ENCODE data around the gene CCDC27.

The CCDC27 gene

GRCh38 chr1:3752400-3752945 is at the start of gene CCDC27:
Gene CCDC27, plus strand, starts transcription at chr1:3752450. Its CDS starts 32 bp downstream, at chr1:3752482.
- DNase-seq: no peak

DNA sequence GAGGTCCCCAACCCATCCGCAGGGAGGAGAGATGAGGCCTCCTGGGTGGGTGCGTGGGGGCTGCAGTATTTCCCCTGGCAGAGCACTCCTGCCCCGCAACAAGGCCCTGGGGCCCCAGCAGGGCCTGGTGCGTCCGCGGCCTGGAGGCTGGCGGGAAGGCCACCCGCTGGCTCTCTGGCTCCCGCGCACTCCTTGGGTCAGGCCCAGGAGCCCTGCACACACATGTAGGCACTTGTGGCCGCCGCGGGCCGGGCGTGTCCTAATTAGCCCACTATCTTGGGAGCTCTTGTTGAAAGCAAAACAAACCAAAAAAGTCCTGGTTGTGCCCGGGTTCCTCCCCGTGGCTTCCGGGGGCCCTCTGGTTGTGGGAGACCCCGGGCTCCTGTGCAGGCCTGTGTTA is 49.7 kb upstream of the CCDC27 start:
- no peak for DNase-seq

- DNase-seq: no peak
Observed at GRCh38 chr1:3702990-3703728, 49.1 kb upstream of the CCDC27 start.

- DNase-seq: no peak
Observed at GRCh38 chr1:3703786-3704371, 48.4 kb upstream of the CCDC27 start.

DNA sequence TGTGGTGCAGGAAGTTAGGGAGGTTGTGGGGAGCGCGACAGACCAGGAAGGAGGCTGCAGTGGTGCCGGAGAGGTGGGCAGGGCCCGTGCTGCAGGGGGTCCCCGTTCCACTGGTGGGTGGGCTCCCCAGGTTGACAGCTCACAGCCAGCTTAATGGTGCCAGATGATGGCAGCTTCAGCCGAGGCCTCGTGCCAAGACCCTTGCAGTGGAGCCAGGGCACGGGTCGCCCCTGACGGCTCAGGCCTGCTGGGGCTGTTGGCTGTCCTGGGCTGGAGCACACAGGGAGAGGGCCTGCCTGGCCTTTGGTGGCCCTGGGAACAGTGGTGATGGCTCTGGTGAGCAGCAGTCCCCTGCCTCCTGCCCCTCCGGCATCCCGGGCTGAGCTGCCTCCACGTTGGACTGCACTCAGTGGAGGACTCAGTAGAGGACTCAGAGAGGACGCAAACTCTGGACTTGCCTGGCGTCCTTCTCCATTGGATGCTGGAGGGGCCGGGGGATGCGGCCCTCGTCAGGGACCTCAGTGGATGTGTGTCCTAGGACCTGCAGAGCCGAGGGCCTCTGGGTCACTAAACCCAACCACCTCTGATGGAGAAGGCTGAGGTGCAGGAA is 46.8 kb upstream of the CCDC27 start:
- DNase-seq: no peak

DNA sequence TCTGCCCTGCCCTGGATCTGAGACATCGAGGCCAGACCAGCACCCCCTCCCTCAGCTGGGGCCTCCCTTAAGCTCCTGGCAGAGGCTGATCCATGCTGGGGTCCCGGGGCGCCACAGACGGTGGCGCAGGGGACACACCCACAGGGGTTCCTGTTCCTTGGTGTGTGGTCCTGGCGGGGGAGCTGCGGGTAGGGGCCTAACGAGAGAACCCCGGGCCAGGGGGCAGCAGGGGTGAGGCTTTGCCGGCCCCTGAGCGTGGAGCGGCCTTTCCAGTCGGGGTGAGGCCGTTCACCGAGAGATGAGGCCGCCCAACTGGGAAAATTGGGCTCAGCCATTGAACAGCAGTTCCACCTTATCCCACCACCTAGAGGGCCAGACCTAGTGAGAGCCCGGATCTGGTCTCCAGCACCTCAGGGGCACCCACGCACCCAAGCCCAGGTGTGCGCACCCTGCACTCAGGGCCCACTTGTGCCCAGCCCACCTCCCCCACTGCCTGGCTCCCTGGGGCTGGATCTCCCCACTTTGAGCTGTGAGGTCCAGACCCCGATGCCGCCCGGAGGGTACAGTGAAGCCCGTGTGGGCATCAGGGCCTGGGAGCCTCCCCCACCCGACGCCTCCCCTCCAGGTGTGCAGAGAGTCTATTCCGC is 45.5 kb upstream of the CCDC27 start:
- no peak for DNase-seq

DNA sequence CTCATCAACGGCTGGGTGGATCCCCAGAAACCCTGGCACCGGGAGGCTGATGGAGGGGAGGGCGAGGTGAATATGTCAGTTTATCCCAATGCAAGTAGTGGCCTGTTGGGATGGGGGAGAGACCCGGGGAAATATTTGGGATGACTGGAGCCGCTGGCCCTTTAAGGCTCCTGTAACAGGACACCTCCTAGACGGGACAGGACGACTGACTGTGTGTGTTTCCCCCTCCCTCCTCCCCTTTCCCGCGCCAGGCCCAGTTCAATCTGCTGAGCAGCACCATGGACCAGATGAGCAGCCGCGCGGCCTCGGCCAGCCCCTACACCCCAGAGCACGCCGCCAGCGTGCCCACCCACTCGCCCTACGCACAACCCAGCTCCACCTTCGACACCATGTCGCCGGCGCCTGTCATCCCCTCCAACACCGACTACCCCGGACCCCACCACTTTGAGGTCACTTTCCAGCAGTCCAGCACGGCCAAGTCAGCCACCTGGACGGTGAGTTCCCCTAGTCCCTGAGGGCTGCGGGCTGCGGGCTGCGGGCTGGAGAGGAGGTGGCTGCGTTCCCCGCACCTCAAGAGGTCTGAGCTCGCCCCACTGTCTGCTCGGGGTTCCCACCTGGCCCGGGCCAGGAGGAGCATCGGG is 44.8 kb upstream of the CCDC27 start:
- no peak for DNase-seq

DNA sequence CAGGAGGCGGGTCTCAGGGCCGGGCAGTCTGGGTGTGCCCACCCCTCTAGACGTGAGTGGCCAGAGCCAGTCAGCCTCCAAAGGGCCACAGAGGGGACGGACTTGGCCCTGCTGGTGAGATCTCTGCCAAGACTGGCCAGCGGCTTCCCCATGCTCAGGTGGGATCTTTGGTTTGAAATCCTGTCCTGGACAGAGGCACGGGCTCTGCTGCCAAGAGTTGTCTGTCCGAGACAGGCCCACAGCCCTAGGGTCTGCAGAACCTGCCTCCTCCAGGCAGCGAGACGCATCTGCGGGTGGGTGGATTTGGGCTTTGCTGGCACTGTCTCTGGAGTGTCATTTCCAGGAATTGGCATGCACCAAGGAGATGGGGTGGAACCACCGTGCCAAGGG is 44.3 kb upstream of the CCDC27 start:
- no peak for DNase-seq

DNA sequence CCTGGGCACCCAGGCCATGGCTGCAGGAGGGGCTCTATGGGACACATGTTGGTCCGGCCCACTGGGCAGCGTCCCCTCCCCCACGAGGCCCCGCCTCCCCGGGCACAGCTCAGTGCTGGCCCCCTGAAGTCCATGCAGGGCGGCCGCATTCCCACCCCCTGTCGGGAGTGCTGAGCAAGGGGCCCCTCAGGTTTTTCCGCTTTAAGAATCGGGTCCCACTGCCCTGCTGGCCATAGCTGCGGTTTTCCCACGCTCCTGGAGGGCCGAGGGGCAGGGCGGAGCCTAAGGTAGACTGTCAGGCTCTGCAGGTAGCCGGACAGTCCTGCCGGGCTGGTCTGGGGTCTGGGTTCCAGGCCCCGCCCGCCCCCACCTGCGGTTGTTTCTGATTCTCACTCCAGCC is 43.5 kb upstream of the CCDC27 start:
- DNase-seq: no peak

GRCh38 chr1:3710251-3710650 is 42.0 kb upstream of the CCDC27 start:
- DNase-seq: no peak

GRCh38 chr1:3711381-3711779 is 40.9 kb upstream of the CCDC27 start:
- no peak for DNase-seq

DNA sequence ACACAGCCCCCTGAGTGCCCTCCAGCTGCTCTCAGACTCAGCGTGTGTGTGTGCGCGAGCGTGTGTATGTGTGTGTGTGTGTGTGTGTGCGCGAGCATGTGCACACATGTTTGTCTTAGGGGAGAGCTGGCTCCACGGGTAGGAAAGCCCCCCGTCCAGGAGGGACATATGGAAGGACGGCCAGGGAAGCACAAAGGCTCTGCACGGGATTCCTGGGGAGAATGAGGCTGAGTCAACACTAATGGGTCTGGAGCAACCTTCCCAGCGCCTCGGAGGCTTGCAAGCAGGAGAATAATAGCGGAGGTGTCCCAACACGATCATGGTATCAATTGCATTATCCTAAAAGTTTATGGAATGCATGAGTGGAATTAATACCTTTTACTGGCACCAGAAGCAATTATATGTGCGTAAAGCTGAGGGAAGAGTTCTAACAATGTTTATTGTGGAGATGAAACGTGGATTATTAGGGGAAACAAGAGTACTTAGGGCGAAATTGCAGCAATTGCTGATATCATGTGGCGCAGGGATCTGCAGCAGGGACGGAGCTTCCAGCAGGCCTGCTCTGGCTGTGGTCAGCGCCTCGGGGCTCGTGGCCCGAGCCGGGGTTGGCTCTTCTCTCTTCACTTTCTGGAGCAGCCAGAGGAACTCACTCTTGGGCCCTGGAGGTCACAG is 40.3 kb upstream of the CCDC27 start:
- no peak for DNase-seq

- no peak for DNase-seq
Observed at GRCh38 chr1:3712573-3713535, 39.4 kb upstream of the CCDC27 start.

GRCh38 chr1:3713840-3714239 is 38.4 kb upstream of the CCDC27 start:
- no peak for DNase-seq

DNA sequence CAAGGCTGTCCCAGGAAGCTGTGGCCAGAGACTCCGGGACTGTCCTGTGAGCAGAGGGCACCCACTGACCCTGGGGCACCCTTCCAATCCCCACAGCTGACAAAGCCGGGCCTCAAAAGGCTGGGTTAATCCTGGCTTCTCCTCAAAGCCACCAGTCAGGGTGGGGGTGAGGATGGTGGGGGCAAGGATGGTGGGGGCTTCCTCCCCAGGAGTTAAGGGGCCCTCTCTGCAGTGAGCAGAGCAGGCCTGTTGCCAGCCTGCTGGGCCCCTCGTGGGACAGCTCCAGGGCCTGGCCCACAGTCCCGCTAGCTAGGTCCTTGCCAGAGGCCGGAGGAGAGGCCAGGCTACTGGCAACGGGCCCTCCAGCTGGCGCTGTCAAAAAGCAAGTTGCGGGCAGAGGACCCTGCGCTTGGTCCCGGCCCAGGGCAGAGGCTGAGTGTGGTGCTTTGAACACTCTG is 37.9 kb upstream of the CCDC27 start:
- no peak for DNase-seq

DNA sequence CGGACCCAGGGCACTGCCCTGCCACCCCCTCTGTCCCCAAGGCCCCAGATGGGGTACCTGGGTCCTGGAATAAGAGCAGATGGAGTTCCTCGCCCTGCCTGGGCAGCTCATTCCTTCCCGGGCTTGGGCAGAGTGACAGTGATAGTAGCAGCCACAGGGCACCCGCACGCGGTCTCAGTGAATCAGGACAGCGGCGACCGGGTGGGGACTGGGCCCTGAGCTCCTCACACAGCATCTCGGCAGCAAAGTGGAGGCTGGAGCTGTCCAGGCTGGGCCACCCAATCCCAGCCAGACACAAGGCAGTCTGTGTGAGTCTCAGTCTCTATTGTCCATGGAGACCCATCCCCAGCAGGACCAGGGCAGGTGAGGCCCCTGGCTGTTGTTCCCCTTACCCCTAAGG is 37.4 kb upstream of the CCDC27 start:
- DNase-seq: no peak

GRCh38 chr1:3716351-3716750 is 35.9 kb upstream of the CCDC27 start:
- DNase-seq: no peak

DNA sequence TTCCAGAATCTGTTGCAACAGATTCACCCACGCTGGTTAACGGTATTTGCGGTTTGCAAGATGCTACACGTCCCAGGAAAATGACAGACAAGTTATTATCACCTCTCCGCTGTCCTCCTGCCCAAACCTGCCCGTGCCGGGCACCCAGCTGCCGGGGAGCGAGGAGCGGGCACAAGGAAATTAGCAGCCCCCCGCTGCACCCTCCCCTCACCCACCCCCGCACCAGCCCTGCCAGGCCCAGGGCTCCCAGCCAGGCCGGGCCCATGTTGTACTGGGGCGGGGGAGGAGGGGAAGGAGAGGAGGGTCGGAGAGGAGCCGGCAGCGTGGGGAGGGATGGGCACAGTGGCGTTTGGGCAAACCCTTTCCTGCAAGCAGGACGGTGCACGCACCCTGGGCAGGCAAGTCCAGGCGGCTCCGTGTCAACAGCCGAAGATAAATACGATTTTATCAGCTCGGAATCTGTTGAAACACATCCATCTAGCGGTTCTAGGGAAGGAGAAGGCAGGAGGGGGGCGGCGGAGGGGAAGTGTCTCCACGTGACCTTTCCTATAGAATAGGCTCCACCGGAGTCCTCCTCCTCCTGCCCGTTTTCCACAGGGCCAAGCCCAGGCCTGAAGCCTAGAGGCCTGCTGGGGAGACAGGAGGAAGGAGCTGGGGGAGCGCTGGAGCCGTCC is 35.1 kb upstream of the CCDC27 start:
- DNase-seq: no peak

GRCh38 chr1:3717715-3718601 is 34.3 kb upstream of the CCDC27 start:
- DNase-seq: no peak

DNA sequence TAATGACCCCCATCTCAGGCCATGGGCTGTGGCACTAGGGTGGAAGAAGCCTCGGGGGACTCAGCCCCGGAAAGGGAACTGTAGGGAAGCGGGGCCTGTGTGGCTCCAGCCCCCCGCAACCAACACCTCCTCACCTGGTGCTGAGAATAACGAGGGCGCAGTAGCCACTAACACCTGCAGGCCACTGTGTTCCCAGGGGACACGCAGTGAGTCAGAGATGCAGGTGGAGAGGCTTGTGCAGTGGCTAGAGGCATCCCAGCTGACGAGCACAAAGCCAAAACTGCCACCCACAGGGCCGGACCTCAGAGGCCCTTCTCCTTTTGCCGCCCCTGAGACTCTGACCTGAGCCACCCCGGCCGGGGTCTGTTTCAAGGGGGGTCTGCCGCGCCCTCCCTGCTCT is 33.5 kb upstream of the CCDC27 start:
- no peak for DNase-seq

All from activated effector memory CD4-positive, alpha-beta T cell treated with Interleukin-2 at 50 U/mL for 16 hours (primary cell).